NB4 (cell line): ENCODE data around the gene BRAT1.

ENCODE experiments used
- CTCF ChIP-seq: IDR thresholded peaks from one replicate; pipeline ENCODE4 v1.5.1; 2012; ENCODE audit warnings: low read depth, low read length
- MAX ChIP-seq: IDR thresholded peaks from 2 replicates; pipeline ENCODE4 v1.6.1; 2011; ENCODE audit warnings: low read depth, low read length
- MYC ChIP-seq: IDR thresholded peaks from 2 replicates; pipeline ENCODE4 v1.6.1; 2011; ENCODE audit warnings: low read depth, low read length
- POLR2A ChIP-seq: IDR thresholded peaks from 2 replicates; pipeline ENCODE4 v1.6.1; 2011; ENCODE audit warnings: mild to moderate bottlenecking; ENCODE audit not compliant: insufficient read length; ENCODE audit errors: extremely low read depth

GRCh38 chr7:2517678-2518507 lies 37.4 kb downstream of the BRAT1 start:
- TF ChIP-seq POLR2A (no peak), CTCF (no peak), MYC (no peak), MAX (no peak)
